Measurements from ENCODE around the gene SRMS.

SRMS gene

GRCh38 chr20:63525185-63525584 lies 22.4 kb downstream of the SRMS start:
- Histone ChIP-seq H2AFZ (ENCODE audit: low read length) (no peak overlapping the region), H3K4me3 (ENCODE audit: low read length, poor library complexity, severe bottlenecking) (no peak overlapping the region), H3K9ac (ENCODE audit: low read depth, low read length, poor library complexity, severe bottlenecking) (no peak overlapping the region), H3K36me3 (ENCODE audit: insufficient read depth, low read length) (no peaks in the 10 kb centered on the region; the same call in 1 of the 2 replicates), H4K20me1 (ENCODE audit: insufficient read depth, low read length, poor library complexity, severe bottlenecking) (peaks cover 27% of the 10 kb centered on the region), H3K4me1 (ENCODE audit: insufficient read depth, low read length, poor library complexity, severe bottlenecking) (peaks cover 10% of the 10 kb centered on the region), H3K9me2 (replicated peaks; ENCODE audit: low read depth, low read length) (no peaks in the 10 kb centered on the region), H3F3A (ENCODE audit: low read depth) (0 out of 2 replicates have a peak, but pooled peaks cover 3% of the 10 kb centered on the region), H3K27me3 (ENCODE audit: insufficient read depth, low read length, poor library complexity, severe bottlenecking) (no peaks in the 10 kb centered on the region), H3K79me2 (ENCODE audit: insufficient read depth, low read length) (peaks cover 26% of the 10 kb centered on the region), H3K4me2 (ENCODE audit: low read depth, low read length, poor library complexity, severe bottlenecking) (no peak overlapping the region), H3K9me3 (ENCODE audit: insufficient read depth, low read depth, low read length) (no peaks in the 10 kb centered on the region)
- TF ChIP-seq EZH2phosphoT487 (IDR thresholded peaks at IDR 0.05; ENCODE audit: borderline replicate concordance) (no peak), CTCF (conservative IDR thresholded peaks at IDR 0.05; ENCODE audit: low read length) (no peak)

GRCh38 chr20:63522981-63523611 lies 24.5 kb downstream of the SRMS start:
- H3K79me2 ChIP-seq (ENCODE audit: insufficient read depth, low read length), result peaks cover 26% of the 10 kb centered on the region
- H3K4me3 ChIP-seq (ENCODE audit: low read length, poor library complexity, severe bottlenecking), result no peak overlapping the region
- H2AFZ ChIP-seq (ENCODE audit: low read length), result no peak overlapping the region
- no peak for TF ChIP-seq EZH2phosphoT487 (IDR thresholded peaks at IDR 0.05; ENCODE audit: borderline replicate concordance)
- TF ChIP-seq CTCF (conservative IDR thresholded peaks at IDR 0.05; ENCODE audit: low read length), result no peak
- H3K9ac ChIP-seq (ENCODE audit: low read depth, low read length, poor library complexity, severe bottlenecking), result no peak overlapping the region
- no peaks in the 10 kb centered on the region; the same call in 1 of the 2 replicates for H3K36me3 ChIP-seq (ENCODE audit: insufficient read depth, low read length)
- H3K4me2 ChIP-seq (ENCODE audit: low read depth, low read length, poor library complexity, severe bottlenecking), result peak overlapping the region; percentile 97
- H3K27me3 ChIP-seq (ENCODE audit: insufficient read depth, low read length, poor library complexity, severe bottlenecking), result no peaks in the 10 kb centered on the region
- H3K9me3 ChIP-seq (ENCODE audit: insufficient read depth, low read depth, low read length), result no peaks in the 10 kb centered on the region
- H3K9me2 ChIP-seq (replicated peaks; ENCODE audit: low read depth, low read length), result no peaks in the 10 kb centered on the region
- peaks cover 27% of the 10 kb centered on the region for H3K4me1 ChIP-seq (ENCODE audit: insufficient read depth, low read length, poor library complexity, severe bottlenecking)
- 0 out of 2 replicates have a peak, but pooled peaks cover 3% of the 10 kb centered on the region for H3F3A ChIP-seq (ENCODE audit: low read depth)
- H4K20me1 ChIP-seq (ENCODE audit: insufficient read depth, low read length, poor library complexity, severe bottlenecking), result peaks cover 27% of the 10 kb centered on the region

- Histone ChIP-seq H3K4me3 (ENCODE audit: low read length, poor library complexity, severe bottlenecking) (peak overlapping the region; percentile 89), H4K20me1 (ENCODE audit: insufficient read depth, low read length, poor library complexity, severe bottlenecking) (peaks cover 27% of the 10 kb centered on the region), H3K4me1 (ENCODE audit: insufficient read depth, low read length, poor library complexity, severe bottlenecking) (peaks cover 27% of the 10 kb centered on the region), H3K9me2 (replicated peaks; ENCODE audit: low read depth, low read length) (no peaks in the 10 kb centered on the region), H3K79me2 (ENCODE audit: insufficient read depth, low read length) (peaks cover 26% of the 10 kb centered on the region), H3F3A (ENCODE audit: low read depth) (0 out of 2 replicates have a peak, but pooled peaks cover 3% of the 10 kb centered on the region), H3K4me2 (ENCODE audit: low read depth, low read length, poor library complexity, severe bottlenecking) (peak overlapping the region; percentile 97), H3K27me3 (ENCODE audit: insufficient read depth, low read length, poor library complexity, severe bottlenecking) (no peaks in the 10 kb centered on the region), H3K9ac (ENCODE audit: low read depth, low read length, poor library complexity, severe bottlenecking) (peak overlapping the region; percentile 54), H3K9me3 (ENCODE audit: insufficient read depth, low read depth, low read length) (no peaks in the 10 kb centered on the region), H2AFZ (ENCODE audit: low read length) (no peak overlapping the region), H3K36me3 (ENCODE audit: insufficient read depth, low read length) (no peaks in the 10 kb centered on the region; the same call in 1 of the 2 replicates)
- no peak for TF ChIP-seq EZH2phosphoT487 (IDR thresholded peaks at IDR 0.05; ENCODE audit: borderline replicate concordance)
- TF ChIP-seq CTCF (conservative IDR thresholded peaks at IDR 0.05; ENCODE audit: low read length), result no peak
Measured at GRCh38 chr20:63522091-63522868, 25.3 kb downstream of the SRMS start.

All from Loucy (cell line).